Measurements from ENCODE around the gene NR2F1-AS1. TPM values are rescaled to one million over a fixed set of nuclear protein-coding genes. Genes with fewer than 3 reads are reported as not detected.
"Not testable (repeated sequence)": the region's sequence is repeated elsewhere in the genome, so short reads cannot be mapped to it uniquely, and the experiment has no call there.

The NR2F1-AS1 gene
- total and polyA plus RNA-seq, 2 donors (not counting 3 experiments of a cell fraction or from before 2014, with no cell fraction given) = 4.2 to 13.8 TPM

GRCh38 chr5:93532370-93532769 lies 48.6 kb downstream of the NR2F1-AS1 start:
- H3K27me3 ChIP-seq (ENCODE audit: control insufficient read depth in 2 of 2, insufficient read depth in 2 of 2, low read length in 2 of 2) = no peaks in the 10 kb centered on the region
- H3K4me1 ChIP-seq (ENCODE audit: control insufficient read depth, extremely low read depth, insufficient read depth, low read length) = no peaks in the 10 kb centered on the region
- peak; percentile 63 for DNase-seq (ENCODE audit: low read depth, low spot score)
- H3K36me3 ChIP-seq (ENCODE audit: control insufficient read depth in 2 of 2, extremely low read depth in 1 of 2, insufficient read depth in 2 of 2, low read length in 2 of 2) = peaks cover 0 to 2% of the 10 kb centered on the region in 2 experiments
- intact Hi-C loops (cut with micrococcal nuclease) = no loop called here
- peak overlapping the region; percentile 7 for H2AFZ ChIP-seq (ENCODE audit: low read depth, low read length)
- TF ChIP-seq MYC (IDR thresholded peaks at IDR 0.05; ENCODE audit: low read depth, low read length) (no peak), GATA2 (IDR thresholded peaks at IDR 0.05; ENCODE audit: insufficient read depth, insufficient read length, low read depth, low read length) (no peak), FOS (IDR thresholded peaks at IDR 0.05; ENCODE audit: borderline replicate concordance, insufficient read depth, low read length) (no peak), EZH2 (IDR thresholded peaks at IDR 0.05; ENCODE audit: borderline replicate concordance, low read depth, low read length, severe bottlenecking) (no peak), JUN (IDR thresholded peaks at IDR 0.05; ENCODE audit: borderline replicate concordance, insufficient read depth, insufficient read length, low read depth) (no peak), CTCF (IDR thresholded peaks at IDR 0.05; ENCODE audit: extremely low read depth in 1 of 2, insufficient read depth in 1 of 2, low read depth in 1 of 2, low read length in 2 of 2) (no peak), POLR2A (IDR thresholded peaks at IDR 0.05; ENCODE audit: low read depth, low read length) (no peak), MAX (IDR thresholded peaks at IDR 0.05; ENCODE audit: insufficient read depth, insufficient read length) (no peak), POLR2AphosphoS5 (IDR thresholded peaks at IDR 0.05; ENCODE audit: insufficient read depth, low read depth, low read length) (no peak)
- no peaks in the 10 kb centered on the region for H3K79me2 ChIP-seq (ENCODE audit: control insufficient read depth, insufficient read depth, low read length)
- no peaks in the 10 kb centered on the region for H4K20me1 ChIP-seq (replicated peaks; ENCODE audit: control insufficient read depth, extremely low read depth, insufficient read depth, low read length)
- no peak overlapping the region for H3K9ac ChIP-seq (replicated peaks; ENCODE audit: extremely low read depth, insufficient read depth, low read length)
- H3K4me3 ChIP-seq (replicated peaks in 1 of 3; ENCODE audit: insufficient read depth in 1 of 3, low read depth in 1 of 3, low read length in 3 of 3) = no peak overlapping the region
- POLR2A ChIA-PET = no interaction called here
- dilution Hi-C loops (cut with MboI; ENCODE audit: extremely low pct_ligation_motif_present, low sequenced_read_pairs) = no loop called here
- H3K4me2 ChIP-seq (ENCODE audit: insufficient read depth, low read length) = no peak overlapping the region
- no peaks in the 10 kb centered on the region for H3K9me3 ChIP-seq (replicated peaks; ENCODE audit: control insufficient read depth, insufficient read depth, low read length)
- no peaks in the 10 kb centered on the region for H3K9me1 ChIP-seq (replicated peaks; ENCODE audit: control insufficient read depth, extremely low read depth, insufficient read depth, low read length)
- no peak overlapping the region for H3K27ac ChIP-seq (ENCODE audit: insufficient read depth, low read depth, low read length)
- FAIRE-seq = no peak
- CTCF ChIA-PET = no interaction called here
- no TSS peak for BruUV-seq (replicated peaks)

GRCh38 chr5:93521815-93522214 lies 59.2 kb downstream of the NR2F1-AS1 start:
- H3K36me3 ChIP-seq (ENCODE audit: control insufficient read depth in 2 of 2, extremely low read depth in 1 of 2, insufficient read depth in 2 of 2, low read length in 2 of 2); FAIRE-seq; H3K4me2 ChIP-seq (ENCODE audit: insufficient read depth, low read length); DNase-seq (ENCODE audit: low read depth, low spot score); H3K79me2 ChIP-seq (ENCODE audit: control insufficient read depth, insufficient read depth, low read length); H3K9me3 ChIP-seq (replicated peaks; ENCODE audit: control insufficient read depth, insufficient read depth, low read length); H3K4me3 ChIP-seq (replicated peaks in 1 of 3; ENCODE audit: insufficient read depth in 1 of 3, low read depth in 1 of 3, low read length in 3 of 3); intact Hi-C loops (cut with micrococcal nuclease); H4K20me1 ChIP-seq (replicated peaks; ENCODE audit: control insufficient read depth, extremely low read depth, insufficient read depth, low read length); CTCF ChIA-PET; dilution Hi-C loops (cut with MboI; ENCODE audit: extremely low pct_ligation_motif_present, low sequenced_read_pairs); H3K9ac ChIP-seq (replicated peaks; ENCODE audit: extremely low read depth, insufficient read depth, low read length); H3K9me1 ChIP-seq (replicated peaks; ENCODE audit: control insufficient read depth, extremely low read depth, insufficient read depth, low read length); POLR2A ChIA-PET; BruUV-seq (replicated peaks); H2AFZ ChIP-seq (ENCODE audit: low read depth, low read length); H3K27me3 ChIP-seq (ENCODE audit: control insufficient read depth in 2 of 2, insufficient read depth in 2 of 2, low read length in 2 of 2); H3K27ac ChIP-seq (ENCODE audit: insufficient read depth, low read depth, low read length): not testable (repeated sequence)
- H3K4me1 ChIP-seq (ENCODE audit: control insufficient read depth, extremely low read depth, insufficient read depth, low read length) = peaks cover 11% of the 10 kb centered on the region
